OCI-LY1 (cell line): ENCODE data around the gene IGFBP7.

ENCODE experiments used
- CTCF ChIP-seq: fragments of 200-600 bp; sonication (generic), shearing (Covaris generic); IDR thresholded peaks from 2 replicates; pipeline ENCODE4 v1.5.1; 2017; ENCODE audit warnings: mild to moderate bottlenecking, antibody characterized with exemption, low read length, moderate library complexity, mixed read lengths
- EZH2 ChIP-seq: fragments of 200-600 bp; sonication (generic), shearing (Covaris generic); IDR thresholded peaks from 2 replicates; pipeline ENCODE4 v1.8.0; 2017; ENCODE audit warnings: borderline replicate concordance, mixed run types, mild to moderate bottlenecking, antibody characterized with exemption, low read length, moderate library complexity, mixed read lengths

GRCh38 chr4:57158221-57158620 lies 48.0 kb upstream of the IGFBP7 start:
- TF ChIP-seq EZH2 (no peak), CTCF (no peak)
